ENCODE measurements around the gene PTMS.

The PTMS gene

DNA sequence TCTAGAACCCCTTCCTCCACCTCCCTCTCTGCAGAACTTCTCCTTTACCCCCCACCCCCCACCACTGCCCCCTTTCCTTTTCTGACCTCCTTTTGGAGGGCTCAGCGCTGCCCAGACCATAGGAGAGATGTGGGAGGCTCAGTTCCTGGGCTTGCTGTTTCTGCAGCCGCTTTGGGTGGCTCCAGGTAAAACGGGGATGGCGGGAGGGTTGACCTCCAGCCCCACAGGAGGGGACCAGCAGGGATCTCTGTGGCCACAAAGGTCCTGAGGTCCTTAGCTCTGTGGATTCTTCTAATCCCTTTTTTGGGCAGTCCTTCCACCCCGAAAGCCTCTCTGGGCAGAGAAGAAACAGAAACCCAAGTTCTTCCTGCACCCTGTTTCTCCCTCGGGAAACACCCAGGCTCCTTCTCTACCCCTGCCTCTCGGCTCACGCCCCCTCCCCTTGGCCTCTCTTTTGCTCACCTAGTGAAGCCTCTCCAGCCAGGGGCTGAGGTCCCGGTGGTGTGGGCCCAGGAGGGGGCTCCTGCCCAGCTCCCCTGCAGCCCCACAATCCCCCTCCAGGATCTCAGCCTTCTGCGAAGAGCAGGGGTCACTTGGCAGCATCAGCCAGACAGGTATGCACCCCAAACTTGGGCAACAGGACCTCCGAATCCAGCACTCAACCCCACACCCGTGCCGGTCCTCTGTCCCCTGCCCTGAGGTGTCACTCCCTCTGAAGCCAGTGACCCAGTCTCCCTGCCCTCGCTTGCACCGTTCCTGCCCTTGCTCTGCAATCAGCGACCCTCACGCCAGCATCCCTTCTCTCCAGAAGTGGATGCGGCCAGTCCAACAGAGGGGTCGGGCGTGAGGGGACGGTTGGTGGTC is 6.8 kb downstream of the PTMS start:
- no peak for DNase-seq

DNA sequence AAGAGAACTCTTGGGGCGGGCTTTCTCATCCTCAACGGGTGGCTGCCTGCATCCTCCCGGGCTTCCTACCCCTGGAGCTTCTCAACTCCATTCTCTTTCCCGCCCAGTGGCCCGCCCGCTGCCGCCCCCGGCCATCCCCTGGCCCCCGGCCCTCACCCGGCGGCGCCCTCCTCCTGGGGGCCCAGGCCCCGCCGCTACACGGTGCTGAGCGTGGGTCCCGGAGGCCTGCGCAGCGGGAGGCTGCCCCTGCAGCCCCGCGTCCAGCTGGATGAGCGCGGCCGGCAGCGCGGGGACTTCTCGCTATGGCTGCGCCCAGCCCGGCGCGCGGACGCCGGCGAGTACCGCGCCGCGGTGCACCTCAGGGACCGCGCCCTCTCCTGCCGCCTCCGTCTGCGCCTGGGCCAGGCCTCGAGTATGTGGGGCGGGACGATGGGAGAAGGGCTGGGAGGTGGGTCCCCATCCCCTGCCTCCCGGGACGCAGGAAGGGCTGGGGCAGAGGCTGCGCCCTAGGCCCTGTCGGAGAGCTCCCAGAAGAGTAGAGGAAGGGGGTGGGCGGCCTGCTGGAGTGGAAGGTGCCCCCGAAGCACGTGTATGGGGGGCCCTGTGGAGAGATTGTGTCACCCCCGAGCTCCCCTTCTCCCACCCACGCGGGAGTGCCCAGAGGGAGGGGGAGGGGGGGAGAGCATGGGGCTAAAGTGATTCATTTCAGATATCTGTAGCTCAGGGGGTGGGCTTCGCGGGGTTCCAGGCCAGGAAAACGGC is 7.6 kb downstream of the PTMS start:
- DNase-seq = no peak

DNA sequence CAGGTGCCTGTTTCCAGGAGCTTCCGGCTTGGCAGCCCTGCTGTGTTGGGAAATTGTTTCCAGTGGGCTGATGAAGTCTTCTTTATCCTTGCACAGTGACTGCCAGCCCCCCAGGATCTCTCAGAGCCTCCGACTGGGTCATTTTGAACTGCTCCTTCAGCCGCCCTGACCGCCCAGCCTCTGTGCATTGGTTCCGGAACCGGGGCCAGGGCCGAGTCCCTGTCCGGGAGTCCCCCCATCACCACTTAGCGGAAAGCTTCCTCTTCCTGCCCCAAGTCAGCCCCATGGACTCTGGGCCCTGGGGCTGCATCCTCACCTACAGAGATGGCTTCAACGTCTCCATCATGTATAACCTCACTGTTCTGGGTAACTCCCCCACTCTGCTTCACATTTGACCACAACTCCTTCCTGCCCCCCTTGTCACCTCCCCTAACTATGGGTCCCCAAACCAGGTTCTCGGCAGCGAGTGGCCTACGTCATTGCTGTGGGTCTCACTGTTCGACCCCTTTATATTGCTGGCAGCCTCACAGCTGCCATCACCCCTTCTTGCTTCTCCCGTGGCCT is 8.4 kb downstream of the PTMS start:
- no peak for DNase-seq

DNA sequence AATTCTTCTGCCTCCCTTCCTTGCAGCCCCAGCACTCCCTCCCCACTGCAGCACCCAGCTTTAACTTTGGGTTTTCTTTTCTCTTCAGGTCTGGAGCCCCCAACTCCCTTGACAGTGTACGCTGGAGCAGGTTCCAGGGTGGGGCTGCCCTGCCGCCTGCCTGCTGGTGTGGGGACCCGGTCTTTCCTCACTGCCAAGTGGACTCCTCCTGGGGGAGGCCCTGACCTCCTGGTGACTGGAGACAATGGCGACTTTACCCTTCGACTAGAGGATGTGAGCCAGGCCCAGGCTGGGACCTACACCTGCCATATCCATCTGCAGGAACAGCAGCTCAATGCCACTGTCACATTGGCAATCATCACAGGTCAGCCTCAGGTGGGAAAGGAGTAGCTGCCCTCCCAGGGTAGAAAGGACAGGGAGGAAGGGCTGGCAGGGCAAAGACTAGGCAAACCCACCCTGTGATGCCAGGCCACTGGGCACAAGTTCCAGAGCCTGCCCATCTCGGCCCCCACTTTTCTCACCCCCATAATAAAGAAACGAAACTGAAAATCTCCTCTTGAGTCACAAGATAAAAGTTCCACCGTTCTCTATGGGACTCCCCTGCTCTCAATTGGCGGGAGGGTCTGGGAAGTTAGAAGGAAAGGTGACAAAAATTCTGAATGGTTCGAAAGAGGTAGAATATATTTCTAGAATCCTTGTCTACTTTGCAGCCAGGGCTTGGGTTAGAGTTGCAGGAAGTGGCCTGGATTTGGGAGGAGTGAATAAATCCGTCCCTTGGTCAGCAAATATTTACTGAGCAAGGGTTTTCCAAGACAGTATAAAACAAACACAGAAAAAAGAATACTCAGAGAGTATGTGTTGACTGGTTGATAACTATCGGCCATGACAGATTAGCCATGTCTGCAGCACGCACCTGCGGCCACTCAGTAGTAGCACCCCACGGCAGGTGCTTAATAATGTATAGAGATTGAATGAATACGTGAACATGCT is 9.3 kb downstream of the PTMS start:
- DNase-seq = no peak

DNA sequence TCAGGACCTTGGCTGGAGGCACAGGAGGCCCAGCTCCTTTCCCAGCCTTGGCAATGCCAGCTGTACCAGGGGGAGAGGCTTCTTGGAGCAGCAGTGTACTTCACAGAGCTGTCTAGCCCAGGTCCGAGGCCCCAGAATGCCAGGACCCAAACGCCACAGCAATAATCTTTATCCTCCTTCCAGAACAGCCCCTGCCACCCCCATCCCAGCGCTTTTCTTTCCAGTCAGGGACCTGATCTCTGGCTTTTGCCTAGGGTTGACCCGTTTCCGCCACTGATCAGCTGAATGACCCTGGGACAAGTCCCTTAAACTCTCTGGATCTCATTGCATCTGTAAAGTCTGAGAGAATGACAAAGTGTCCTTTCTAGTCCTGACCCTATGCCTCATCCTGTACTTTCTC is 11.2 kb downstream of the PTMS start:
- DNase-seq = no peak

DNA sequence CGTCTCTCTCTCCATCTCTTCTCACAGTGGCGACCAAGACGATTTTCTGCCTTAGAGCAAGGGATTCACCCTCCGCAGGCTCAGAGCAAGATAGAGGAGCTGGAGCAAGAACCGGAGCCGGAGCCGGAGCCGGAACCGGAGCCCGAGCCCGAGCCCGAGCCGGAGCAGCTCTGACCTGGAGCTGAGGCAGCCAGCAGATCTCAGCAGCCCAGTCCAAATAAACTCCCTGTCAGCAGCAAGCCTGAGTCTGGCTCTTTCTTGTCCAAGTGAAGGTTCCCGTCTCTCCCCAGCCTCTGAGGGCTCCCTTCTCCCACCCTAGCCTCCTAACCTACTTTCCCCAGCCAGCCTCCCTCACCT is 12.0 kb downstream of the PTMS start:
- no peak for DNase-seq

DNA sequence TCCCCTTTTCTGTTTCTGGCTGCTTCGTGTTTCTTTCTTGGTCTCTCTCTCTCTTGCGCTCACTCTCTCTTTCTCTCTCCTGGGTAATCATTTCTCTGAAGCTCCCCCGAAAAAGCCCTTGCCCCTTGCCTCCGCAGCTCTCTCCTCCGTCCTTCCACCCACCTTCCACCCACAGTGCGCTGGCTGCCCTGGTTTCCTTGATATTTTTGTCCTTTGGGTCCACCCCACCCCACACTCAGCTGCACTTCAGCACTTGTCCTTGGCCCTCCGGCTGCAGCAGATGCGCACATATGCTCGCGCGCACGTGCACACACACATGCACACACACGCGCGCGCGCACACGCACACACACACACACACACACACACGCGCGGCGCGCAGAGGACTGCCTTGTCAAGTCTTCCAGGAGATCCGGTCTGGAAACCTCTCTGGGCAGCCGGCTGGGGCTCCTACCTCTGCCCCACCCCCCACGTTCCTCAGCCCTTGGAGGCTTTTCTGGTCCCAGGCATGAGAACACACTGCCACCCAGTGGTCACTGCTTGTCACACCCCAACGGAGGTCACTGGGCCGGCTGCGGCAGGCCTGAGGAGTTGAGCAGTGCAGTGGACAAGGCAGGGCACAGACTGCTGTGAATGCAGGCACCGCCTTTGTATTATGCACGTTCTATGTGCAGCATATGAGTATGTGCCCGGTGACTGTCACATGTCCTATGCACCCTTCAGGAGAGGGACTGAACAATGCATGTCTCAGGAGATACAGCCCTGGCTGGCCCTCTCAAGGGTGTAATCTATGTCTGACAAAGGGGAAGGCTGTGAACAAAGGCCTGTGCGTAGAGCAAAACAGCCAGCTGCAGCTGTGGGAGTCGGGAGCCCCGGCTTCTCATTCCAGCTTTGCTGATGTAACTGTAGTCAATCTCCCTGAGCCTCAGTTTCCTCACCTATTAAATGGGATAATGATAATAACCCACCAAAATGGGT is 12.7 kb downstream of the PTMS start:
- peak; percentile 58 to 79 (median 67) for DNase-seq

DNA sequence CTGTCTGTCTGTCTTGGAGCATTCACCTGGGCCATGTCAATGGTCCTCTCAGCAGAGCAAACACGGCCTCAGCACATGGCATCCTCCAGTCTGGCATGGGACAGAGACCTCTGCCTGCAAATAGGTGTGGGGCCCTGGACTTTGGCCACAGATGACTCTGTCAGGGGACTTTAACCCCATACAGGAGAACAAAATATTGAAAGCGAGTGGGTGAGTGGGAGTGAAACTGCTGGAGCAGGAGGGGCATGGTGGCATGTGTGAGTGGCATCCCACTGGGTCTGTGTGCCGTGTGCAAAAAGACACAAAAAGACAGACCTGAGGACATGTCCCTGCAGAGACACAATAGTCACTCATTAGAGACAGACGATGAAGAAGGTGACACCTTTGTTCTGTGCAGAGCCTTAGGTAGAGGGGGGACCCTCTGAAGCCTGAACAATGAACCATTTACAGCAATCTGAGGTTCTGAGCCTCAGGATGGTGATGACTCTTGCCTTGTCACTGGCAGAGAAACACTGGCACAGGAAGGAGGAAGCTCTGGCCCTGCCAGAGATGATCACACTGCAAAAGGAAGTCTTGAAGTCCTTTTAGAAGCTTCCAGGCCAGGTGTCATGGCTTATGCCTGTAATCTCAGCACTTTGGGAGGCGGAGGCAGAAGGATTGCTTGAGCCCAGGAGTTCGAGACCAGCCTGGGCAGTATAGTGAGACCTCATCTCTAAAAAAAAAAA is 13.7 kb downstream of the PTMS start:
- no peak for DNase-seq

DNA sequence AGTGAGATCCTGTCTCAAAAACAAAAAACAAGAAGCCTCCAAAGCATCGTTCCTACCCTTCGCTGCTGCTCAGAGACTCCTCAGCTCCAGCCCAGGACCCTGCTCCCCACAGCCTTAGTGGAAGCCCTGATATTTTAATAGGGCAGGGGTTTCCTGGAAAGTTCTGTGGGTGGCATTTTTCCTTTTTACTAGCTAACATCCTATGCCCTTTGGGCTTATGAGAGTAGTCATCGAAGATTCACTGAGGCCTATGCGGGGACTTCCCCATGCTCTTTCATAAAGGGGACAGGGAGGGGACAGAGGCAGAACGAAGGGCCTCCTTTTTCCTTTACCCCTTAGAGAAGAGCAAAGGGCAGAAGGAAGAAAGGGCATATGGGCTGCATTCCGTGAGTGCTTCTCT is 14.4 kb downstream of the PTMS start:
- DNase-seq = no peak

DNA sequence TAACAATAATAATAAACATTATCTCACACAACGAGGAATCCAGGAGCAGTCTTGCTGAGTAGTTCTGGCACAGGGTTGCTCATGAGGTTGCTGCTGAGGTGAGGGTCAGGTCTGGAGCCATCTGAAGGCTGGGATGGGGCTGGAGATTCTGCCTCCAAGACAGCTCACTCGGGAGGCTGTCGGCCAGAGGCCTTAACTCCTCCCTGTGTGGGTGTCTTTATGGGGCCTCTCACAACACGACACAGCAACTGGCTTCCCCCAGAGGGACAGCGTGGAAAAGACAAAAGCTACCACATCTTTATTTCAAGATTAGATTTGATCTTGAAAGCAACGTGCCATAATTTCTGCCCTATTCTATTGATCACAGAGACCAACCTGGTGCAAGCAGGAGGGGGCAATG is 16.0 kb downstream of the PTMS start:
- no peak for DNase-seq

DNA sequence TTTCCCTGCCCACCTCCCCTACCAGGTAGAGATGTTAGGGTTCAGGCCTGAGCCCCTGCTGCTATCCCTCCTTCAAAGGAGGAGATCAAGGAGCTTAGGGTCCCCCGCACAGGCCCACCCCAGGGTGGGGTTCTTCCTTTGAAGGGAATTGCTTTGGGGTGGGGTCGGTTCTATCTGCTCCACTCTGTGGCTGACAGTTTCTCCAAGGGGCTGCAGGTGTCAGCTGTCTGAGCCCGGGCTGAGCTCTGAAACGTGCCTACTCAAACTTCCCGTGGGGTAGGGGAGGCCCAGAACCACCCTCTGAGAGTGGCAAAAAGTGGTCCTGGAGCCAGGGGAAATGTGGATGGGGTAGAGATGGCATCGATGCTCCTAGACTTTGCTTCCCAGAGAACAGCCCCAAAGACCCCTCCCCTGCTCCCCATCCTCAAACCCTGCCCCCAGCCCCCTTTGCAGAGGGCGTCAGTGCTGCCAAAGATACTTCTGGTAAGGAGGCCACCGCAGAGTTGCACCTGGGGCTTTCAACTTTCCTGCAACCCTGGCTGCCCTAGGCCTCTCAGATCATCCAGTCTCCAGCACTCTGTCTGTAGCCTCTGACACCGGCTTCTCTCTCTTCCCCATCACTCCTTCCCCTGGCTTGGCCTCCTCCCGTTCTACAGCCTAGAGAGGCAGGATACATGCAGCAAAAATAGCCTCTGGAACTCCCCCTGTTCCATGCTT is 16.8 kb downstream of the PTMS start:
- DNase-seq = no peak

DNA sequence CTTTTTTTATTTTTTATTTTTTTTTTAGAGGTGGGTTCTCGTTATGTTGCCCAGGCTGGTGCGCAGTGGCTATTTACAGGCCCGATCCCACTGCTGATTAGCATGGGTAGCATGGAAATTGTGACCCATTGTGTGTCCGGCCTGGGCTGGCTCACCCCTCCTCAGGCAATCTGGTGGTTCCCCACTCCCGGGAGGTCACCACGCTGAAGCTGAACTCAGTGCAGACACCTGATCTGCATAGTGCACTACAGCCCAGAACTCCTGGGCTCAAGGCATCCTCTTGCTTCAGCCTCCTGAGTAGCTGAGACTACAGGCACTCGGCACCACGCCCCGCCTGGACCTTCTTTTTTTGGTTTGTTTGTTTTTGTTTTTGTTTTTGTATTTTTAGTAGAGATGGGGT is 17.7 kb downstream of the PTMS start:
- no peak for DNase-seq

DNA sequence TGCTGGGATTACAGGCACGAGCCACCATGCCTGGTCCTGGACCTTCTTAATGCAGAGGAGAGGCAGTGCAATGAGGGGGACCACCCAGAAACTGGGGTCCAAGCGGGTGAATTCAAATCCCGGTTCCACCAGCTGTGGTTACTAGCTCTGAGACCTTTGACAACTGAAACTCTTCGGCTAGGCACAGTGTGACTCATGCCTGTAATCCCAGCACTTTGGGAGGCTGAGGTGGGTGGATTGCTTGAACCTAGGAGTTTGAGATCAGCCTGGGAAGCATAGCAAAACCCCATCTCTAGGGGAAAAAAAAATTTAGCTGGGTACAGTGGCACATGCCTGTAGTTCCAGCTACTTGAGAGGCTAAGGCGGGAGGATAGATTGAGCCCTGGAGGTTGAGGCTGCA is 18.1 kb downstream of the PTMS start:
- DNase-seq = no peak

DNA sequence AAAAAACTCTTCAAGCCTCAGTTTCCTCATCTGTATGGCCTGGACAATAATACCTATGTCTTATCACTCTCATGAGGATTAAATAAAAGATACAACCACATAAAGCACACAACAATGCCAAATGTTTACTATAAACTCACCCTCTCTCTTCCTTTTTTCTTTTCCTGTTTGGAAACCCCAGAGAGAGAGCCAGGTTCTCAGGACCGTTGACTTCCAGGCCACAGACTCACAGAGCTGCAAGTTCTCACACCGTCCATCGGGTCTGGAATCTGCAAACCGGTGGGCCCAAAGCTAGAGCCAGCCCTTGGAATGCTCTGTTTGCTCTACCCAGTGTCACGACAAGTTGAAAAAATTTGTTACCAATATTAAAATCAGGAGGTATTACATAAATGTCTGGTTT is 18.6 kb downstream of the PTMS start:
- DNase-seq = no peak

DNA sequence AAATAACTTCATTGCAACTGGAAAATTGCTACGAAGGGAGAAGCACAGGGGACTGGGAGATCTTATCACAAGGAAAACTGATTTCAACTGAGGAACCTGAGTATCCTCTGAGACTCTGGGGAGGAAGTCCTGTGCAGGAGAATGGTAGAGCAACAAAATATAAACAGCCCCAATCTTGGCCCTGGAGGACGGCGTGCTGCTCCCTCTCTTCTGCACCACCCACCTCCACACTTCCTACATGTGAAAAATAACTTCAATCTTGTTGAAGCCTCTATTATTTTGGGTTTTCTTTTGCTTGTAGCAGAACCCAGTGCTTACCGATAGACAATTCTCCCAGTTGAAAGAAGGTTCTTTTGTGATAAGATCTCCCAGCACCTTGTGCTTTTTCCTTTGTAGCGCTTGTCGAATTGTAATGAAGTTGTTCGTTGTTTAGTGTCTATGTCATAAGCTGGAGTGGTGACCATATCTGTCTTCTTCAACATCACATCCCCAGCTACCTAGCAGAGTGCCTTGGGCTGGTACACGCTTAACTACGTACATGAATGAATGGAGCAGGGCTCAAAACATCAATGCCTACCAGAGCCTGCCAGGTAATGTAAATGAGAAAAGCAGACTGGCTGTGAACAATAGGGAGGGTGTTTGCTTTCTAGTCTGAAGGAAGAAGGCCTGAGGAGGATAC is 20.4 kb downstream of the PTMS start:
- DNase-seq = no peak

DNA sequence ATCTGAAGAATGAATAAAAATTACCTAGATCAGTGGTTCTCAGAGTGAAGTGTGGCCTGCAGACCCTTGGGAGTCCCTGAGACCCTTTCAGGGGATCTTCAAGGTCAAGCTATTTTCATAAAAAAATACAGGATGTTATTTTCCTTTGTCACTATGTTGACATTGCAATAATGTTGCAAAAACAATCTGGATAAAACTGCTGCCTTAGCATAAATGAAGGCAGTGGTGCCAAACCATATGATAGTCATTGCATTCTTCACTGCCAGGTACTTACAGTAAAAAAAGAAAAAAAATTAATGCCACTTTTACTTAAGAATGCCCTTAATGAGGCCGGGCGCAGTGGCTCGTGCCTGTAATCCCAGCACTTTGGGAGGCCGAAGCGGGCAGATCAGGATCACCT is 21.1 kb downstream of the PTMS start:
- no peak for DNase-seq

DNA sequence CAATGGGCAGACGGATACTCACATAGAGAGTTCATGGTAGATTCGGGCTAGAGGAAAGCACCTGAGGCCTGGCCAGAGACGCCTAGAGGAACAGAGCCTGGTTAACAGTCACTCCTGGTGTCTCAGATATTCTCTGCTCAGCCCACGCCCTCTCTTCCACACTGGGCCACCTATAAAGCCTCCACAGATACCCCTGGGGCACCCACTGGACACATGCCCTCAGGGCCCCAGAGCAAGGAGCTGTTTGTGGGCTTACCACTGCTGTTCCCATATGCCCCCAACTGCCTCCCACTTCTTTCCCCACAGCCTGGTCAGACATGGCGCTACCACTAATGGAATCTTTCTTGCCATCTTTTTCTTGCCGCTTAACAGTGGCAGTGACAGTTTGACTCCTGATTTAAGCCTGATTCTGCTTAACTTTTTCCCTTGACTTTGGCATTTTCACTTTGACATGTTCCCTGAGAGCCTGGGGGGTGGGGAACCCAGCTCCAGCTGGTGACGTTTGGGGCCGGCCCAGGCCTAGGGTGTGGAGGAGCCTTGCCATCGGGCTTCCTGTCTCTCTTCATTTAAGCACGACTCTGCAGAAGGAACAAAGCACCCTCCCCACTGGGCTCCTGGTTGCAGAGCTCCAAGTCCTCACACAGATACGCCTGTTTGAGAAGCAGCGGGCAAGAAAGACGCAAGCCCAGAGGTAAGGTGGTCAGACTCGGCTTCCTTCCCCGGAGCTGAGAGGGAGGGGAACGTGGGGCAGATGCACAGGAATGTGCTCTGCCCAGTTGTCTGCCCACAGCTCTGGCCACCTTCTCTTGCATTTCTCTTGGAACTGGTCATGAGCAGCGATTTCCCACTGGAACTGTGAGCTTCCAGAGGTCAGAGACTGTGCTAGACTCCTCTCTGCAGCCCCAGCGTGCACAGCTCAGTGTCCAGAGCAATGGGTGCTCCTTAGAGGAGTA is 23.1 kb downstream of the PTMS start, which contains the start of gene CD4:
Gene CD4 (plus strand): TSS at position 557 of the 953 bp plus-strand sequence. CDS start 10,611 bp downstream, outside the sequence.
- DNase-seq = peak in 2 of 4 experiments; percentile 52 to 56

DNA sequence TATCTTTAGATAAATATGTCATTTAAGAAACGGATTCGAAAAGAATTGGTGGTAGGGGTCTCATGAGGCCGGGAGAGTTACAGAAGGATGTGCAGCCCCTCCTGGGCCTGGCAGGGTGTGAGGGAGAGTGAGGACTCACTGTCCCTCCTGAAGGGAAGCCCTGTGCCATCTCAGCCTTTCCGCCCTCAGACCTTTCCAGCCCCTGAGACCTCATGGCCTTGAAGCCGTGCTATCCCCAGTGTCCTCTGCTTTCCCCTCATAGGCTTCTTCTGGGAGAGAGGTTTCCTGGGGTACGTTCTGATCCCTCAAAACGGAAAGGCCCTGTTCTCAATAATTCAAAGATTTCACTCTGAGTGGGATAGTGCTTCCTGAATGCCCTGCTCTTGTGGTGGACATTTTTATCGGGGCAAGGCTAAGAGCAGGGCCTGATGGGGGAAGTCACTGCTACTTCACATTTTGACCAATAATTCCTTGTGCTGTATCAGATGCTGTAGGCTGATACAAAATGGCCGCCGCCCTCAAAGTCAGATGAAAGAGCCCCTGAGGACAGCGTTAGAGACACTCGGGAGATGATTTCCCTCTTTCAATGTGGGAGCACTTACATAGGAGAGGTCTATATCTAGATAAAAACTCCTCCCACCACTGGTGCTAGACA is 24.5 kb downstream of the PTMS start:
- peak in 1 of 4 experiments; percentile 27 for DNase-seq

All from activated naive CD4-positive, alpha-beta T cell (primary cell).